ENCODE data around the gene SERPINE2. TPM values are rescaled to one million over a fixed set of nuclear protein-coding genes. Genes with fewer than 3 reads are reported as not detected.

The SERPINE2 gene
- total RNA-seq, 4 donors from 2014 or later: 4.9 to 37.4 (median 15.8) TPM

- in situ Hi-C loops (cut with MboI; ENCODE audit: low pct_ligation_motif_present in 1 of 4, low pct_unique_long_range_greater_than_20kb in 1 of 4, low sequenced_read_pairs in 3 of 4) (no loop called here), intact Hi-C loops (cut with DNase I; ENCODE audit: low total_unique reads) (no loop called here)
- Histone ChIP-seq H3K27me3 (no peaks in the 10 kb centered on the region), H3K9me3 (no peaks in the 10 kb centered on the region), H3K4me1 (no peaks in the 10 kb centered on the region), H3K27ac (no peak overlapping the region), H3K4me3 (no peak overlapping the region), H3K36me3 (no peaks in the 10 kb centered on the region)
- WGBS, 2 donors (ENCODE audit: low coverage in 1 of 2): 83 to 89% methylated on average over 2 of the region's 2 CpGs
- TF ChIP-seq POLR2A (IDR thresholded peaks at IDR 0.05): no peak
- TF ChIP-seq CTCF (IDR thresholded peaks at IDR 0.05): no peak
- TF ChIP-seq EP300 (IDR thresholded peaks at IDR 0.05; ENCODE audit: low read depth): no peak
- no peak for TF ChIP-seq POLR2AphosphoS5 (IDR thresholded peaks at IDR 0.05)
- DNase-seq: no peak
Measured at GRCh38 chr2:223979730-223980396, 59.2 kb downstream of the SERPINE2 start.

- in situ Hi-C loops (cut with MboI; ENCODE audit: low pct_ligation_motif_present in 1 of 4, low pct_unique_long_range_greater_than_20kb in 1 of 4, low sequenced_read_pairs in 3 of 4) (no loop called here), intact Hi-C loops (cut with DNase I; ENCODE audit: low total_unique reads) (no loop called here)
- H3K4me3 ChIP-seq: no peak overlapping the region
- H3K27ac ChIP-seq: no peak overlapping the region
- no peaks in the 10 kb centered on the region for H3K4me1 ChIP-seq
- TF ChIP-seq POLR2A (IDR thresholded peaks at IDR 0.05): no peak
- no peak for TF ChIP-seq POLR2AphosphoS5 (IDR thresholded peaks at IDR 0.05)
- TF ChIP-seq CTCF (IDR thresholded peaks at IDR 0.05): no peak
- no peak for TF ChIP-seq EP300 (IDR thresholded peaks at IDR 0.05; ENCODE audit: low read depth)
- H3K36me3 ChIP-seq: no peaks in the 10 kb centered on the region
- 91 to 100% methylated on average over 1 to 4 of the region's 4 CpGs for WGBS, 2 donors (ENCODE audit: low coverage in 1 of 2)
- H3K27me3 ChIP-seq: no peaks in the 10 kb centered on the region
- no peaks in the 10 kb centered on the region for H3K9me3 ChIP-seq
- DNase-seq: no peak
Measured at GRCh38 chr2:223978451-223978850, 60.6 kb downstream of the SERPINE2 start.

GRCh38 chr2:223976635-223977226 lies 62.4 kb downstream of the SERPINE2 start:
- Histone ChIP-seq H3K36me3 (no peaks in the 10 kb centered on the region), H3K4me1 (no peaks in the 10 kb centered on the region), H3K27ac (no peak overlapping the region), H3K9me3 (no peaks in the 10 kb centered on the region), H3K27me3 (no peaks in the 10 kb centered on the region), H3K4me3 (no peak overlapping the region)
- in situ Hi-C loops (cut with MboI; ENCODE audit: low pct_ligation_motif_present in 1 of 4, low pct_unique_long_range_greater_than_20kb in 1 of 4, low sequenced_read_pairs in 3 of 4): no loop called here
- no peak for DNase-seq
- intact Hi-C loops (cut with DNase I; ENCODE audit: low total_unique reads): no loop called here
- TF ChIP-seq CTCF (IDR thresholded peaks at IDR 0.05) (no peak), EP300 (IDR thresholded peaks at IDR 0.05; ENCODE audit: low read depth) (no peak), POLR2AphosphoS5 (IDR thresholded peaks at IDR 0.05) (no peak), POLR2A (IDR thresholded peaks at IDR 0.05) (no peak)
- WGBS, 2 donors (ENCODE audit: low coverage in 1 of 2): 47 to 80% methylated on average over 1 to 3 of the region's 3 CpGs

GRCh38 chr2:223973606-223974005 lies 65.5 kb downstream of the SERPINE2 start:
- no peak for DNase-seq
- H3K27ac ChIP-seq: no peak overlapping the region
- no peaks in the 10 kb centered on the region for H3K36me3 ChIP-seq
- TF ChIP-seq CTCF (IDR thresholded peaks at IDR 0.05): no peak
- TF ChIP-seq EP300 (IDR thresholded peaks at IDR 0.05; ENCODE audit: low read depth): no peak
- no peak for TF ChIP-seq POLR2AphosphoS5 (IDR thresholded peaks at IDR 0.05)
- no peak for TF ChIP-seq POLR2A (IDR thresholded peaks at IDR 0.05)
- WGBS, 2 donors (ENCODE audit: low coverage in 1 of 2): 83 to 99% methylated on average over 3 of the region's 3 CpGs
- intact Hi-C loops (cut with DNase I; ENCODE audit: low total_unique reads) (no loop called here), in situ Hi-C loops (cut with MboI; ENCODE audit: low pct_ligation_motif_present in 1 of 4, low pct_unique_long_range_greater_than_20kb in 1 of 4, low sequenced_read_pairs in 3 of 4) (loop anchor here in 1 of 4 donors (25.0 kb wide), 1 partner anchor 664 kb away; no protein-coding TSS in a partner anchor)
- no peak overlapping the region for H3K4me3 ChIP-seq
- H3K9me3 ChIP-seq: no peaks in the 10 kb centered on the region
- no peaks in the 10 kb centered on the region for H3K4me1 ChIP-seq
- no peaks in the 10 kb centered on the region for H3K27me3 ChIP-seq
